Neutrophil (primary cell): ENCODE data around the gene KDM4B.
"Not testable (repeated sequence)": the region's sequence is repeated elsewhere in the genome, so short reads cannot be mapped to it uniquely, and the experiment has no call there.

Experiments used
- H3K27ac ChIP-seq: fragments of 200-600 bp; sonication (generic); 2 replicates; pipeline ENCODE4 v1.5.1; 2016; ENCODE audit warnings: mild to moderate bottlenecking, moderate library complexity
- H3K27me3 ChIP-seq: fragments of 200-600 bp; sonication (generic); 2 replicates; pipeline ENCODE4 v1.6.0; 2016; ENCODE audit warnings: mild to moderate bottlenecking
- H3K36me3 ChIP-seq: fragments of 200-600 bp; sonication (generic); 2 replicates; pipeline ENCODE4 v1.5.1; 2017
- H3K4me1 ChIP-seq, 2 experiments: fragments of 200-600 bp in 1 of 2; sonication (generic) in 1 of 2; 1 replicate in 1 of 2; 2 replicates in 1 of 2; pipeline versions ENCODE4 v1.5.1 to v1.6.1; 2013 to 2016; ENCODE audit warnings: low read depth in 1 of 2, low read length in 1 of 2, mild to moderate bottlenecking in 1 of 2, moderate library complexity in 1 of 2; ENCODE audit not compliant: control insufficient read depth in 1 of 2, insufficient read depth in 1 of 2
- H3K4me3 ChIP-seq, 2 experiments: fragments of 200-600 bp in 1 of 2; sonication (generic) in 1 of 2; 1 replicate in 1 of 2; 2 replicates in 1 of 2; pipeline ENCODE4 v1.5.1; 2013 to 2016; ENCODE audit warnings: low read depth in 1 of 2, low read length in 1 of 2, mild to moderate bottlenecking in 1 of 2, moderate library complexity in 1 of 2
- H3K9me3 ChIP-seq: fragments of 200-600 bp; sonication (generic); 2 replicates; pipeline ENCODE4 v1.5.1; 2016
- CTCF ChIP-seq: fragments of 200-600 bp; sonication (generic); IDR thresholded peaks from 2 replicates; pipeline ENCODE4 v1.5.1; 2016; ENCODE audit warnings: antibody characterized with exemption

The KDM4B gene

GRCh38 chr19:4970558-4971423 lies 1.9 kb downstream of the KDM4B start:
- H3K27ac ChIP-seq: peak overlapping the region; percentile 97
- no peaks in the 10 kb centered on the region for H3K9me3 ChIP-seq
- peak overlapping the region; percentile 76 to 98 for H3K4me3 ChIP-seq
- H3K4me1 ChIP-seq: peaks cover 63 to 71% of the 10 kb centered on the region in 2 experiments
- no peak for TF ChIP-seq CTCF
- H3K36me3 ChIP-seq: no peaks in the 10 kb centered on the region
- H3K27me3 ChIP-seq: no peaks in the 10 kb centered on the region

GRCh38 chr19:4971424-4971793 lies 2.5 kb downstream of the KDM4B start:
- TF ChIP-seq CTCF: no peak
- H3K27me3 ChIP-seq: no peaks in the 10 kb centered on the region
- peaks cover 70 to 78% of the 10 kb centered on the region in 2 experiments for H3K4me1 ChIP-seq
- H3K4me3 ChIP-seq: peak overlapping the region; percentile 76 to 98
- H3K27ac ChIP-seq: peak overlapping the region; percentile 97
- no peaks in the 10 kb centered on the region for H3K36me3 ChIP-seq
- no peaks in the 10 kb centered on the region for H3K9me3 ChIP-seq

GRCh38 chr19:4971816-4972495 lies 3.0 kb downstream of the KDM4B start:
- no peaks in the 10 kb centered on the region for H3K9me3 ChIP-seq
- no peaks in the 10 kb centered on the region for H3K36me3 ChIP-seq
- peak overlapping the region; percentile 97 for H3K27ac ChIP-seq
- no peaks in the 10 kb centered on the region for H3K27me3 ChIP-seq
- no peak for TF ChIP-seq CTCF
- H3K4me3 ChIP-seq: peak overlapping the region; percentile 76 to 98
- peaks cover 75 to 83% of the 10 kb centered on the region in 2 experiments for H3K4me1 ChIP-seq

- H3K36me3 ChIP-seq: peaks cover 6% of the 10 kb centered on the region
- no peak overlapping the region for H3K4me3 ChIP-seq
- H3K9me3 ChIP-seq: no peaks in the 10 kb centered on the region
- TF ChIP-seq CTCF: no peak
- peaks cover 82 to 89% of the 10 kb centered on the region in 2 experiments for H3K4me1 ChIP-seq
- no peaks in the 10 kb centered on the region for H3K27me3 ChIP-seq
- peak overlapping the region; percentile 97 for H3K27ac ChIP-seq
Observed at GRCh38 chr19:4972509-4973230, 3.8 kb downstream of the KDM4B start.

- H3K36me3 ChIP-seq: peaks cover 11% of the 10 kb centered on the region
- H3K9me3 ChIP-seq: no peaks in the 10 kb centered on the region
- H3K4me3 ChIP-seq: peak overlapping the region; percentile 58 to 60
- H3K27ac ChIP-seq: peak overlapping the region; percentile 97
- TF ChIP-seq CTCF: no peak
- H3K4me1 ChIP-seq: peaks cover 96 to 99% of the 10 kb centered on the region in 2 experiments
- no peaks in the 10 kb centered on the region for H3K27me3 ChIP-seq
Observed at GRCh38 chr19:4974880-4975469, 6.1 kb downstream of the KDM4B start.

GRCh38 chr19:4975601-4976000 lies 6.7 kb downstream of the KDM4B start:
- Histone ChIP-seq H3K36me3 (peaks cover 11% of the 10 kb centered on the region), H3K27ac (peak overlapping the region; percentile 97), H3K4me1 (peaks cover 96 to 97% of the 10 kb centered on the region in 2 experiments), H3K4me3 (peak overlapping the region; percentile 58 to 60)
- not testable (repeated sequence) for H3K27me3 ChIP-seq, H3K9me3 ChIP-seq
